Ascending aorta (tissue), 2 donors: ENCODE data around the gene CCDC85A. TPM values are rescaled to one million over a fixed set of nuclear protein-coding genes. Genes with fewer than 3 reads are reported as not detected.

Source experiments
- DNase-seq, 2 donors: peaks; one replicate each; pipeline ENCODE4 v3.0.0-alpha.2; 2019; ENCODE audit warnings: low spot score in 2 of 2
- H3K27ac ChIP-seq, 2 donors: fragments of 200-600 bp; sonication (generic); one replicate each; pipeline ENCODE4 v1.5.1; 2016 to 2017; ENCODE audit warnings: mild to moderate bottlenecking in 1 of 2
- H3K27me3 ChIP-seq: fragments of 200-600 bp; sonication (generic); one replicate; pipeline ENCODE4 v1.5.1; 2017
- H3K36me3 ChIP-seq, 2 donors: fragments of 200-600 bp; sonication (generic); one replicate each; pipeline ENCODE4 v1.5.1; 2016
- H3K4me1 ChIP-seq, 2 donors: fragments of 200-600 bp; sonication (generic); one replicate each; pipeline ENCODE4 v1.5.1; 2016 to 2017; ENCODE audit warnings: mild to moderate bottlenecking in 1 of 2
- H3K4me3 ChIP-seq, 2 donors: fragments of 200-600 bp; sonication (generic); one replicate each; pipeline ENCODE4 v1.5.1; 2016 to 2017; ENCODE audit warnings: mild to moderate bottlenecking in 1 of 2
- H3K9me3 ChIP-seq, 2 donors: fragments of 200-600 bp; sonication (generic); one replicate each; pipeline ENCODE4 v1.5.1; 2016
- intact Hi-C: fragments of 100-400 bp; cut with DNase I; formaldehyde crosslinking; loops from one replicate; pipeline ENCODE4 v1.15.1; 2023
- total RNA-seq: library from RNA; depleted of rRNA; stranded (reverse); fragments of >200 nt; gene quantifications from one replicate; pipeline ENCODE4 v1.1.0, GENCODE V29; 2016
- TF ChIP-seq, protein P1 (sequence below), 3 experiments: fragments of 200-600 bp in 2 of 3; fragments of 450-650 bp in 1 of 3; sonication (generic) in 2 of 3; IDR thresholded peaks; one replicate each; pipeline ENCODE4 v1.5.1; 2016 to 2019; ENCODE audit warnings: antibody characterized with exemption in 3 of 3, mild to moderate bottlenecking in 1 of 3, moderate library complexity in 1 of 3

The CCDC85A gene
- total RNA-seq, 1 donor from 2014 or later, result 15.0 TPM

GRCh38 chr2:56260415-56260814 is 76.6 kb downstream of the CCDC85A start:
- TF ChIP-seq, protein P1, sequence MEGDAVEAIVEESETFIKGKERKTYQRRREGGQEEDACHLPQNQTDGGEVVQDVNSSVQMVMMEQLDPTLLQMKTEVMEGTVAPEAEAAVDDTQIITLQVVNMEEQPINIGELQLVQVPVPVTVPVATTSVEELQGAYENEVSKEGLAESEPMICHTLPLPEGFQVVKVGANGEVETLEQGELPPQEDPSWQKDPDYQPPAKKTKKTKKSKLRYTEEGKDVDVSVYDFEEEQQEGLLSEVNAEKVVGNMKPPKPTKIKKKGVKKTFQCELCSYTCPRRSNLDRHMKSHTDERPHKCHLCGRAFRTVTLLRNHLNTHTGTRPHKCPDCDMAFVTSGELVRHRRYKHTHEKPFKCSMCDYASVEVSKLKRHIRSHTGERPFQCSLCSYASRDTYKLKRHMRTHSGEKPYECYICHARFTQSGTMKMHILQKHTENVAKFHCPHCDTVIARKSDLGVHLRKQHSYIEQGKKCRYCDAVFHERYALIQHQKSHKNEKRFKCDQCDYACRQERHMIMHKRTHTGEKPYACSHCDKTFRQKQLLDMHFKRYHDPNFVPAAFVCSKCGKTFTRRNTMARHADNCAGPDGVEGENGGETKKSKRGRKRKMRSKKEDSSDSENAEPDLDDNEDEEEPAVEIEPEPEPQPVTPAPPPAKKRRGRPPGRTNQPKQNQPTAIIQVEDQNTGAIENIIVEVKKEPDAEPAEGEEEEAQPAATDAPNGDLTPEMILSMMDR (IDR thresholded peaks at IDR 0.05), result no peak
- H3K27me3 ChIP-seq, result no peaks in the 10 kb centered on the region
- no peaks in the 10 kb centered on the region for H3K4me1 ChIP-seq
- intact Hi-C loops, result no loop called here
- H3K36me3 ChIP-seq, result no peaks in the 10 kb centered on the region
- no peak overlapping the region for H3K4me3 ChIP-seq
- no peak overlapping the region for H3K27ac ChIP-seq
- no peaks in the 10 kb centered on the region for H3K9me3 ChIP-seq
- no peak for DNase-seq

DNA sequence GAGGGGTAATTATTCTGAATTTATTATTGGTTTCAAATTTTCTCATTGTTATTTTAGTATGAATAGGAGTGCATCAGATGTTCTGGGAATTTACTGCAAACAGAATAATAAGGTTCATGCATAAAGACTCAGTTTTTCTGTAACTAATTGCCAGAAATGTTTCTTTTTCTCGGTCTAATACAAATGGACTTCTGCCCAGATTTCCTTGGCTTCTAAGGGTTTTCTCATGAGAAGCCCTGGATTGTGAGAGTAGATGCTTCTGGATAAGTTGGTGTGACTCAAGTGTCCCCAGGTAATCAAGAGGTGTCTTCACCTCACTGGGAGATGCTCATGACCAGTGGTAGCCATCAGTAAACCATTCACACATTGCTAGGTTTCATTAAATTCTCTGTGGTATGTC is 78.5 kb downstream of the CCDC85A start:
- intact Hi-C loops, result no loop called here
- H3K27ac ChIP-seq, result no peak overlapping the region
- TF ChIP-seq, protein P1 (IDR thresholded peaks at IDR 0.05), result no peak

DNA sequence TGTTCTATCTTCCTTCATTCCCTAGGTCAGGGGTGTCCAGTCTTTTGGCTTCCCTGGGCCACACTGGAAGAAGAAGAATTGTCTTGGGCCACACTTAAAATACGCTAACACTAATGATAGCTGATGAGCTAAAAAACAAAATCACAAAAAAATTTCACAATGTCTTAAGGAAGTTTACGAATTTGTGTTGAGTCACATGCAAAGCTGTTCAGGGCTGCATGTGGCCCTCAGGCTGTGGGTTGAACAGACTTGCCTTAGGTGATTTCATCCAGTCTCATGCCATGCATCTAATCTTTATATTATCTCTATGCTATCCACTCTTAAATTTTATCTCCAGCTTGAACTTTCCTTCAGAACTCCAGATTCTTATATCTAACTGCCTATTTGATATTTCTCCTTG is 80.1 kb downstream of the CCDC85A start:
- H3K27me3 ChIP-seq, result no peaks in the 10 kb centered on the region
- no peak overlapping the region for H3K4me3 ChIP-seq
- H3K9me3 ChIP-seq, result no peaks in the 10 kb centered on the region
- no peaks in the 10 kb centered on the region for H3K36me3 ChIP-seq
- no peaks in the 10 kb centered on the region for H3K4me1 ChIP-seq
- TF ChIP-seq, protein P1 (IDR thresholded peaks at IDR 0.05), result no peak
- intact Hi-C loops, result no loop called here
- no peak for DNase-seq
- no peak overlapping the region for H3K27ac ChIP-seq

More for the DNA sequence above, 78.5 kb downstream of the CCDC85A start:
- Histone ChIP-seq H3K4me1 (no peaks in the 10 kb centered on the region), H3K36me3 (no peaks in the 10 kb centered on the region), H3K27me3 (no peaks in the 10 kb centered on the region), H3K9me3 (no peaks in the 10 kb centered on the region), H3K4me3 (no peak overlapping the region)
- DNase-seq, result no peak

DNA sequence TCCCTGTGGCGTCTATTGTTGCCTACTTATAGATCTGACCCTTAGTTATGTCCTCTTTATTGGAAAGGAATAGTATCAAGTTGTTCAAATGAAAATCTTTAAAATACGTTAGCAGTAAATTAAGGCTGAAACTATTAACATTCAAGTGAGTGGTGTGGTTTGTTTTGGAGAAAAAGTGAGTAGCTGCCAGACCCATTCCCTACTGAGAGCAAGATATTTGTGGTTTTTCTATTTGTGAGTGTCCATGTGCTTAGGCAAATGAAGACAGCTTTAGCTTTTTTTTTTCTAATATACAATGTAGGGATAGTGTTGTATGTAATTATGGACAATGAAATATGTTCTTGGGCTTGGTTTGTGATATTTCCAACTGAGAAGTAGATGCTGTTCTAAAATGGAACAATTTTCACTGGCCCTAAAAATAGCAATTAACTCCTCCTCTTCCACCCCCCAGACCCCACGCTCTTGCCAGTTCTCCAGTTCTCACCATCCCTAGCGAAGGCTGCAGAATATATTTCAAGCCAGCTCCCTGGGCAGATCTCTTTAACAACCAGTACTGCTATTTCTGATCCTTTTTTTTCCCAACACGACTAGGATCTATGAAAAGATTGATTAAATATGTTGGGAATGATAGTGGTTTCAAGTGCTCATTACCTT is 83.1 kb downstream of the CCDC85A start:
- Histone ChIP-seq H3K9me3 (no peaks in the 10 kb centered on the region), H3K36me3 (no peaks in the 10 kb centered on the region), H3K4me3 (no peak overlapping the region), H3K27me3 (no peaks in the 10 kb centered on the region), H3K4me1 (no peaks in the 10 kb centered on the region), H3K27ac (no peak overlapping the region)
- intact Hi-C loops, result no loop called here
- DNase-seq, result no peak
- TF ChIP-seq, protein P1 (IDR thresholded peaks at IDR 0.05), result no peak

DNA sequence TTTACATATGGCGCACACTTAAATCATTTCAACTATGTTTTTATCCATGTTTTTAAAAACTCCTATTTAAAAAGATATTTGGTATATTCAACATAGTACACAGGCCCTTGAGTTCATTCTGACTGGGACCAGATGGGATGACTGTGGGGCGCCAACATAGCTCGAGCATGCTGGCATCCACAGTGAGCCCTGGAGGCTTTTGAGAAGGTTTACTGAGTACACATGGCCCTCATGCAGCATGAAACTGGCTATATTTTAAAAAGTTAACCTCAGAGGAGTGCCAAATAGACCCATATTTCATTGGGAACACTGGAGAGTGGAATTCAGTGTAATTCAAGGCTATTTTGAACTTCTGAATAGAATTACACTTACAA is 83.6 kb downstream of the CCDC85A start:
- Histone ChIP-seq H3K4me1 (no peaks in the 10 kb centered on the region), H3K9me3 (no peaks in the 10 kb centered on the region), H3K27me3 (no peaks in the 10 kb centered on the region), H3K36me3 (no peaks in the 10 kb centered on the region), H3K27ac (no peak overlapping the region), H3K4me3 (no peak overlapping the region)
- TF ChIP-seq, protein P1 (IDR thresholded peaks at IDR 0.05), result no peak
- no peak for DNase-seq
- intact Hi-C loops, result no loop called here

- no peaks in the 10 kb centered on the region for H3K4me1 ChIP-seq
- H3K27ac ChIP-seq, result no peak overlapping the region
- intact Hi-C loops, result no loop called here
- DNase-seq, result no peak
- no peak overlapping the region for H3K4me3 ChIP-seq
- no peaks in the 10 kb centered on the region for H3K9me3 ChIP-seq
- TF ChIP-seq, protein P1 (IDR thresholded peaks at IDR 0.05), result no peak
- H3K27me3 ChIP-seq, result no peaks in the 10 kb centered on the region
- no peaks in the 10 kb centered on the region for H3K36me3 ChIP-seq
These were observed 85.1 kb downstream of the CCDC85A start for GRCh38 chr2:56268856-56269255.
